ENCODE measurements around the gene KLF11.
A peak's percentile ranks its signal among the peaks of the same experiment; 100 is the strongest.

The KLF11 gene

GRCh38 chr2:10076511-10076910 lies 33.2 kb downstream of the KLF11 start:
- peaks cover 63% of the 10 kb centered on the region for H3K27me3 ChIP-seq (ENCODE audit: insufficient read depth, low read length)
- peaks cover 3% of the 10 kb centered on the region for H3K9me3 ChIP-seq (ENCODE audit: low read length)
- H2AFZ ChIP-seq (ENCODE audit: low read depth, low read length), result no peak overlapping the region
- no peak overlapping the region for H3K4me3 ChIP-seq (ENCODE audit: low read length)
- peaks cover 6% of the 10 kb centered on the region for H3K4me1 ChIP-seq (ENCODE audit: insufficient read depth, low read length)
- H3K36me3 ChIP-seq (ENCODE audit: insufficient read depth, low read length), result no peaks in the 10 kb centered on the region

- H3K27me3 ChIP-seq (ENCODE audit: insufficient read depth, low read length), result peaks cover 63% of the 10 kb centered on the region
Measured at GRCh38 chr2:10076988-10077527, 33.7 kb downstream of the KLF11 start.

GRCh38 chr2:10078001-10078400 lies 34.7 kb downstream of the KLF11 start:
- H3K27me3 ChIP-seq (ENCODE audit: insufficient read depth, low read length), result peaks cover 66% of the 10 kb centered on the region
- H3K4me1 ChIP-seq (ENCODE audit: insufficient read depth, low read length), result peaks cover 6% of the 10 kb centered on the region
- H3K4me3 ChIP-seq (ENCODE audit: low read length), result no peak overlapping the region
- H3K9me3 ChIP-seq (ENCODE audit: low read length), result peaks cover 3% of the 10 kb centered on the region
- no peak overlapping the region for H2AFZ ChIP-seq (ENCODE audit: low read depth, low read length)
- no peaks in the 10 kb centered on the region for H3K36me3 ChIP-seq (ENCODE audit: insufficient read depth, low read length)

More at GRCh38 chr2:10076988-10077527, 33.7 kb downstream of the KLF11 start:
- H3K9me3 ChIP-seq (ENCODE audit: low read length), result peaks cover 3% of the 10 kb centered on the region
- H3K4me1 ChIP-seq (ENCODE audit: insufficient read depth, low read length), result peaks cover 6% of the 10 kb centered on the region
- no peaks in the 10 kb centered on the region for H3K36me3 ChIP-seq (ENCODE audit: insufficient read depth, low read length)
- H3K4me3 ChIP-seq (ENCODE audit: low read length), result no peak overlapping the region
- no peak overlapping the region for H2AFZ ChIP-seq (ENCODE audit: low read depth, low read length)

GRCh38 chr2:10078704-10079265 lies 35.4 kb downstream of the KLF11 start:
- no peak overlapping the region for H3K4me3 ChIP-seq (ENCODE audit: low read length)
- no peaks in the 10 kb centered on the region for H3K36me3 ChIP-seq (ENCODE audit: insufficient read depth, low read length)
- H3K9me3 ChIP-seq (ENCODE audit: low read length), result peaks cover 3% of the 10 kb centered on the region
- peaks cover 67% of the 10 kb centered on the region for H3K27me3 ChIP-seq (ENCODE audit: insufficient read depth, low read length)
- H3K4me1 ChIP-seq (ENCODE audit: insufficient read depth, low read length), result peaks cover 6% of the 10 kb centered on the region
- H2AFZ ChIP-seq (ENCODE audit: low read depth, low read length), result peak overlapping the region; percentile 49

GRCh38 chr2:10079266-10079869 lies 36.0 kb downstream of the KLF11 start:
- no peaks in the 10 kb centered on the region for H3K36me3 ChIP-seq (ENCODE audit: insufficient read depth, low read length)
- H3K4me3 ChIP-seq (ENCODE audit: low read length), result peak overlapping the region; percentile 25
- H3K9me3 ChIP-seq (ENCODE audit: low read length), result peaks cover 3% of the 10 kb centered on the region
- H2AFZ ChIP-seq (ENCODE audit: low read depth, low read length), result peak overlapping the region; percentile 49
- H3K27me3 ChIP-seq (ENCODE audit: insufficient read depth, low read length), result peaks cover 64% of the 10 kb centered on the region
- peaks cover 6% of the 10 kb centered on the region for H3K4me1 ChIP-seq (ENCODE audit: insufficient read depth, low read length)

- Histone ChIP-seq H3K9me3 (ENCODE audit: low read length) (peaks cover 3% of the 10 kb centered on the region), H3K4me3 (ENCODE audit: low read length) (peak within 1 kb of the TSS; percentile 25), H2AFZ (ENCODE audit: low read depth, low read length) (peak within 1 kb of the TSS; percentile 49), H3K36me3 (ENCODE audit: insufficient read depth, low read length) (no peaks in the 10 kb centered on the region), H3K4me1 (ENCODE audit: insufficient read depth, low read length) (peaks cover 6% of the 10 kb centered on the region), H3K27me3 (ENCODE audit: insufficient read depth, low read length) (peaks cover 64% of the 10 kb centered on the region)
Measured at GRCh38 chr2:10079870-10080535, 36.7 kb downstream of the KLF11 start, which contains the start of gene CYS1. Gene CYS1 (minus strand): TSS chr2:10080411. CDS start chr2:10080223, 188 bp downstream.

GRCh38 chr2:10080536-10081304 lies 37.4 kb downstream of the KLF11 start:
- H3K27me3 ChIP-seq (ENCODE audit: insufficient read depth, low read length), result peaks cover 60% of the 10 kb centered on the region

GRCh38 chr2:10083046-10083445 lies 39.7 kb downstream of the KLF11 start:
- Histone ChIP-seq H3K4me3 (ENCODE audit: low read length) (no peak overlapping the region), H2AFZ (ENCODE audit: low read depth, low read length) (no peak overlapping the region), H3K4me1 (ENCODE audit: insufficient read depth, low read length) (peaks cover 6% of the 10 kb centered on the region), H3K36me3 (ENCODE audit: insufficient read depth, low read length) (no peaks in the 10 kb centered on the region), H3K9me3 (ENCODE audit: low read length) (no peaks in the 10 kb centered on the region), H3K27me3 (ENCODE audit: insufficient read depth, low read length) (peaks cover 47% of the 10 kb centered on the region)

More at GRCh38 chr2:10080536-10081304, 37.4 kb downstream of the KLF11 start:
- peaks cover 3% of the 10 kb centered on the region for H3K9me3 ChIP-seq (ENCODE audit: low read length)
- peaks cover 6% of the 10 kb centered on the region for H3K4me1 ChIP-seq (ENCODE audit: insufficient read depth, low read length)
- no peak overlapping the region for H3K4me3 ChIP-seq (ENCODE audit: low read length)
- no peaks in the 10 kb centered on the region for H3K36me3 ChIP-seq (ENCODE audit: insufficient read depth, low read length)
- H2AFZ ChIP-seq (ENCODE audit: low read depth, low read length), result peak overlapping the region; percentile 29

- H3K4me1 ChIP-seq (ENCODE audit: insufficient read depth, low read length), result peaks cover 6% of the 10 kb centered on the region
- H3K36me3 ChIP-seq (ENCODE audit: insufficient read depth, low read length), result no peaks in the 10 kb centered on the region
- H3K9me3 ChIP-seq (ENCODE audit: low read length), result no peaks in the 10 kb centered on the region
- H2AFZ ChIP-seq (ENCODE audit: low read depth, low read length), result no peak overlapping the region
- no peak overlapping the region for H3K4me3 ChIP-seq (ENCODE audit: low read length)
- H3K27me3 ChIP-seq (ENCODE audit: insufficient read depth, low read length), result peaks cover 40% of the 10 kb centered on the region
Measured at GRCh38 chr2:10083692-10084211, 40.4 kb downstream of the KLF11 start.

- Histone ChIP-seq H3K27me3 (ENCODE audit: insufficient read depth, low read length) (peaks cover 35% of the 10 kb centered on the region), H3K4me3 (ENCODE audit: low read length) (no peak overlapping the region), H2AFZ (ENCODE audit: low read depth, low read length) (no peak overlapping the region), H3K9me3 (ENCODE audit: low read length) (no peaks in the 10 kb centered on the region), H3K36me3 (ENCODE audit: insufficient read depth, low read length) (no peaks in the 10 kb centered on the region), H3K4me1 (ENCODE audit: insufficient read depth, low read length) (peaks cover 2% of the 10 kb centered on the region)
Measured at GRCh38 chr2:10084223-10084865, 41.0 kb downstream of the KLF11 start.

GRCh38 chr2:10085043-10085667 lies 41.8 kb downstream of the KLF11 start:
- Histone ChIP-seq H3K4me1 (ENCODE audit: insufficient read depth, low read length) (no peaks in the 10 kb centered on the region), H3K27me3 (ENCODE audit: insufficient read depth, low read length) (peaks cover 34% of the 10 kb centered on the region), H2AFZ (ENCODE audit: low read depth, low read length) (no peak overlapping the region), H3K4me3 (ENCODE audit: low read length) (no peak overlapping the region), H3K36me3 (ENCODE audit: insufficient read depth, low read length) (no peaks in the 10 kb centered on the region), H3K9me3 (ENCODE audit: low read length) (no peaks in the 10 kb centered on the region)

- peaks cover 30% of the 10 kb centered on the region for H3K27me3 ChIP-seq (ENCODE audit: insufficient read depth, low read length)
- no peaks in the 10 kb centered on the region for H3K36me3 ChIP-seq (ENCODE audit: insufficient read depth, low read length)
- no peak overlapping the region for H3K4me3 ChIP-seq (ENCODE audit: low read length)
- H3K4me1 ChIP-seq (ENCODE audit: insufficient read depth, low read length), result no peaks in the 10 kb centered on the region
- no peaks in the 10 kb centered on the region for H3K9me3 ChIP-seq (ENCODE audit: low read length)
- no peak overlapping the region for H2AFZ ChIP-seq (ENCODE audit: low read depth, low read length)
Measured at GRCh38 chr2:10085668-10086059, 42.3 kb downstream of the KLF11 start.
